ENCODE measurements around the gene NTMT2.

Gene NTMT2

GRCh38 chr1:170213596-170213995 lies 67.8 kb downstream of the NTMT2 start:
- Histone ChIP-seq H3K18ac (ENCODE audit: low read length) (no peak overlapping the region), H3K36me3 (ENCODE audit: control insufficient read depth, insufficient read depth, low read length) (no peaks in the 10 kb centered on the region), H3K79me2 (ENCODE audit: control insufficient read depth, insufficient read depth, low read length) (no peaks in the 10 kb centered on the region), H3K4ac (ENCODE audit: low read depth, low read length) (no peak overlapping the region), H3K27me3 (ENCODE audit: insufficient read depth, low read length, poor library complexity) (no peaks in the 10 kb centered on the region), H2BK5ac (ENCODE audit: low read length) (no peak overlapping the region), H2AK5ac (ENCODE audit: low read length) (no peak overlapping the region), H3K27ac (ENCODE audit: low read depth, low read length) (no peak overlapping the region), H3K4me3 (ENCODE audit: low read length) (no peak overlapping the region), H4K8ac (ENCODE audit: low read depth, low read length) (no peak overlapping the region), H3K9ac (ENCODE audit: low read length) (no peak overlapping the region), H3K4me2 (ENCODE audit: low read length) (no peak overlapping the region), H4K5ac (ENCODE audit: low read length) (no peak overlapping the region), H2BK120ac (ENCODE audit: low read depth, low read length) (no peak overlapping the region), H3K23ac (ENCODE audit: low read length) (no peak overlapping the region), H3K4me1 (ENCODE audit: control insufficient read depth, low read depth, low read length) (no peaks in the 10 kb centered on the region), H3K79me1 (ENCODE audit: low read length) (no peaks in the 10 kb centered on the region), H3K56ac (ENCODE audit: low read length) (no peak overlapping the region), H2BK15ac (replicated peaks; ENCODE audit: low read depth) (no peak overlapping the region)
- no CpG with 5 or more reads among the region's 6 CpGs for WGBS (ENCODE audit: extremely low coverage, insufficient coverage, low lambda C conversion rate)
- DNase-seq, result no peak

- Histone ChIP-seq H4K8ac (ENCODE audit: low read depth, low read length) (no peak overlapping the region), H3K27ac (ENCODE audit: low read depth, low read length) (no peak overlapping the region), H3K36me3 (ENCODE audit: control insufficient read depth, insufficient read depth, low read length) (no peaks in the 10 kb centered on the region), H3K4ac (ENCODE audit: low read depth, low read length) (no peak overlapping the region), H3K23ac (ENCODE audit: low read length) (no peak overlapping the region), H3K79me2 (ENCODE audit: control insufficient read depth, insufficient read depth, low read length) (no peaks in the 10 kb centered on the region), H3K9ac (ENCODE audit: low read length) (no peak overlapping the region), H3K27me3 (ENCODE audit: insufficient read depth, low read length, poor library complexity) (no peaks in the 10 kb centered on the region), H2AK5ac (ENCODE audit: low read length) (no peak overlapping the region), H3K4me1 (ENCODE audit: control insufficient read depth, low read depth, low read length) (no peaks in the 10 kb centered on the region), H3K4me2 (ENCODE audit: low read length) (no peak overlapping the region), H3K18ac (ENCODE audit: low read length) (no peak overlapping the region), H3K56ac (ENCODE audit: low read length) (no peak overlapping the region), H2BK15ac (replicated peaks; ENCODE audit: low read depth) (no peak overlapping the region), H3K4me3 (ENCODE audit: low read length) (no peak overlapping the region), H3K79me1 (ENCODE audit: low read length) (no peaks in the 10 kb centered on the region), H4K5ac (ENCODE audit: low read length) (no peak overlapping the region), H2BK5ac (ENCODE audit: low read length) (no peak overlapping the region), H2BK120ac (ENCODE audit: low read depth, low read length) (no peak overlapping the region)
- no CpG with 5 or more reads among the region's 10 CpGs for WGBS (ENCODE audit: extremely low coverage, insufficient coverage, low lambda C conversion rate)
- DNase-seq, result no peak
Observed at GRCh38 chr1:170214117-170215032, 68.6 kb downstream of the NTMT2 start.

GRCh38 chr1:170215072-170215885 lies 69.5 kb downstream of the NTMT2 start:
- H3K79me2 ChIP-seq (ENCODE audit: control insufficient read depth, insufficient read depth, low read length), result no peaks in the 10 kb centered on the region
- no peak overlapping the region for H3K56ac ChIP-seq (ENCODE audit: low read length)
- no peaks in the 10 kb centered on the region for H3K36me3 ChIP-seq (ENCODE audit: control insufficient read depth, insufficient read depth, low read length)
- H3K23ac ChIP-seq (ENCODE audit: low read length), result no peak overlapping the region
- H2AK5ac ChIP-seq (ENCODE audit: low read length), result no peak overlapping the region
- no peak overlapping the region for H3K4ac ChIP-seq (ENCODE audit: low read depth, low read length)
- no peak overlapping the region for H3K4me3 ChIP-seq (ENCODE audit: low read length)
- no peak for DNase-seq
- no peak overlapping the region for H3K27ac ChIP-seq (ENCODE audit: low read depth, low read length)
- H3K27me3 ChIP-seq (ENCODE audit: insufficient read depth, low read length, poor library complexity), result no peaks in the 10 kb centered on the region
- H3K4me1 ChIP-seq (ENCODE audit: control insufficient read depth, low read depth, low read length), result no peaks in the 10 kb centered on the region
- no peak overlapping the region for H2BK120ac ChIP-seq (ENCODE audit: low read depth, low read length)
- H3K9ac ChIP-seq (ENCODE audit: low read length), result no peak overlapping the region
- no peak overlapping the region for H3K18ac ChIP-seq (ENCODE audit: low read length)
- no CpG with 5 or more reads among the region's 4 CpGs for WGBS (ENCODE audit: extremely low coverage, insufficient coverage, low lambda C conversion rate)
- no peak overlapping the region for H2BK5ac ChIP-seq (ENCODE audit: low read length)
- H3K4me2 ChIP-seq (ENCODE audit: low read length), result no peak overlapping the region
- no peak overlapping the region for H4K5ac ChIP-seq (ENCODE audit: low read length)
- H4K8ac ChIP-seq (ENCODE audit: low read depth, low read length), result no peak overlapping the region
- H3K79me1 ChIP-seq (ENCODE audit: low read length), result no peaks in the 10 kb centered on the region
- no peak overlapping the region for H2BK15ac ChIP-seq (replicated peaks; ENCODE audit: low read depth)

GRCh38 chr1:170217517-170218256 lies 71.9 kb downstream of the NTMT2 start:
- Histone ChIP-seq H3K79me2 (ENCODE audit: control insufficient read depth, insufficient read depth, low read length) (no peaks in the 10 kb centered on the region), H2BK120ac (ENCODE audit: low read depth, low read length) (no peak overlapping the region), H3K4me3 (ENCODE audit: low read length) (no peak overlapping the region), H3K27me3 (ENCODE audit: insufficient read depth, low read length, poor library complexity) (no peaks in the 10 kb centered on the region), H3K4me1 (ENCODE audit: control insufficient read depth, low read depth, low read length) (no peaks in the 10 kb centered on the region), H3K18ac (ENCODE audit: low read length) (no peak overlapping the region), H4K8ac (ENCODE audit: low read depth, low read length) (no peak overlapping the region), H3K9ac (ENCODE audit: low read length) (no peak overlapping the region), H2BK5ac (ENCODE audit: low read length) (no peak overlapping the region), H3K79me1 (ENCODE audit: low read length) (no peaks in the 10 kb centered on the region), H3K4ac (ENCODE audit: low read depth, low read length) (no peak overlapping the region), H3K56ac (ENCODE audit: low read length) (no peak overlapping the region), H4K5ac (ENCODE audit: low read length) (no peak overlapping the region), H3K36me3 (ENCODE audit: control insufficient read depth, insufficient read depth, low read length) (no peaks in the 10 kb centered on the region), H3K4me2 (ENCODE audit: low read length) (no peak overlapping the region), H2BK15ac (replicated peaks; ENCODE audit: low read depth) (no peak overlapping the region), H3K23ac (ENCODE audit: low read length) (no peak overlapping the region), H2AK5ac (ENCODE audit: low read length) (no peak overlapping the region), H3K27ac (ENCODE audit: low read depth, low read length) (no peak overlapping the region)
- no CpG with 5 or more reads among the region's 5 CpGs for WGBS (ENCODE audit: extremely low coverage, insufficient coverage, low lambda C conversion rate)
- no peak for DNase-seq

GRCh38 chr1:170218257-170218650 lies 72.5 kb downstream of the NTMT2 start:
- Histone ChIP-seq H2BK15ac (replicated peaks; ENCODE audit: low read depth) (no peak overlapping the region), H3K9ac (ENCODE audit: low read length) (no peak overlapping the region), H3K27ac (ENCODE audit: low read depth, low read length) (no peak overlapping the region), H3K56ac (ENCODE audit: low read length) (no peak overlapping the region), H3K79me2 (ENCODE audit: control insufficient read depth, insufficient read depth, low read length) (no peaks in the 10 kb centered on the region), H4K5ac (ENCODE audit: low read length) (no peak overlapping the region), H3K36me3 (ENCODE audit: control insufficient read depth, insufficient read depth, low read length) (no peaks in the 10 kb centered on the region), H3K4me1 (ENCODE audit: control insufficient read depth, low read depth, low read length) (no peaks in the 10 kb centered on the region), H3K23ac (ENCODE audit: low read length) (no peak overlapping the region), H3K4ac (ENCODE audit: low read depth, low read length) (no peak overlapping the region), H2BK5ac (ENCODE audit: low read length) (no peak overlapping the region), H4K8ac (ENCODE audit: low read depth, low read length) (no peak overlapping the region), H3K79me1 (ENCODE audit: low read length) (no peaks in the 10 kb centered on the region), H2AK5ac (ENCODE audit: low read length) (no peak overlapping the region), H3K27me3 (ENCODE audit: insufficient read depth, low read length, poor library complexity) (no peaks in the 10 kb centered on the region), H3K4me2 (ENCODE audit: low read length) (no peak overlapping the region), H3K4me3 (ENCODE audit: low read length) (no peak overlapping the region), H3K18ac (ENCODE audit: low read length) (no peak overlapping the region), H2BK120ac (ENCODE audit: low read depth, low read length) (no peak overlapping the region)
- no CpG with 5 or more reads among the region's 4 CpGs for WGBS (ENCODE audit: extremely low coverage, insufficient coverage, low lambda C conversion rate)
- no peak for DNase-seq
